Posterior vena cava (tissue), 2 donors: Measurements from ENCODE around the gene CCR5. TPM values are rescaled to one million over a fixed set of nuclear protein-coding genes. Genes with fewer than 3 reads are reported as not detected.
"Not testable (repeated sequence)": the region's sequence is repeated elsewhere in the genome, so short reads cannot be mapped to it uniquely, and the experiment has no call there.

Source experiments
- DNase-seq: peaks from one replicate; pipeline ENCODE4 v3.0.0-alpha.2; 2020; ENCODE audit warnings: low spot score
- intact Hi-C, 2 donors: fragments of 100-400 bp; cut with DNase I; formaldehyde crosslinking; loops; one replicate each; pipeline versions ENCODE4 v1.14.1 to v1.14.2; 2022 to 2023
- long read RNA-seq, 2 donors: library from polyadenylated mRNA; unstranded; transcript quantifications; one replicate each; pipeline ENCODE4 v2.0.0, GENCODE V29; 2020 to 2021
- total RNA-seq, 2 donors: library from RNA; stranded (reverse); fragmentation: NEBNext Ultra II Directional; extraction: Animal tissue kit (Norgen Biotek cat#: 25700); gene quantifications; one replicate each; pipeline ENCODE4 v1.2.1, GENCODE V29; 2021
- donor health status: DM: yes; HTN: yes; CAD: no.
- donor health status: DM: yes; HTN: yes; CAD: no.

The CCR5 gene
- total RNA-seq: 1 to 10 TPM; 1.9 to 2.1 TPM
- long read RNA-seq, donor 1: 0 reads
- long read RNA-seq, donor 2: 0 reads

- no peak for DNase-seq
- intact Hi-C loops: loop anchor here in 1 of 2 donors (5.0 kb wide), 1 partner anchor 1154 kb away; no protein-coding TSS in a partner anchor
Measured at GRCh38 chr3:46370839-46371518, at the start of gene CCR5. CCR5 (plus strand) TSS chr3:46370946; CDS start chr3:46372903, 1,957 bp downstream.

- DNase-seq: no peak
- intact Hi-C loops: no loop called here
Measured at GRCh38 chr3:46321461-46322104, 49.2 kb upstream of the CCR5 start.

GRCh38 chr3:46324036-46324435 lies 46.7 kb upstream of the CCR5 start:
- no peak for DNase-seq
- intact Hi-C loops: no loop called here

- DNase-seq: no peak
Measured at GRCh38 chr3:46325645-46326300, 45.0 kb upstream of the CCR5 start.

GRCh38 chr3:46330676-46331075 lies 40.1 kb upstream of the CCR5 start:
- DNase-seq, intact Hi-C loops: not testable (repeated sequence)

More at GRCh38 chr3:46325645-46326300, 45.0 kb upstream of the CCR5 start:
- intact Hi-C loops: no loop called here

GRCh38 chr3:46334741-46335478 lies 35.8 kb upstream of the CCR5 start:
- intact Hi-C loops: no loop called here
- DNase-seq: no peak

- DNase-seq: no peak
- intact Hi-C loops: no loop called here
Measured at GRCh38 chr3:46335541-46335940, 35.2 kb upstream of the CCR5 start.

- no peak for DNase-seq
- intact Hi-C loops: no loop called here
Measured at GRCh38 chr3:46337911-46338310, 32.8 kb upstream of the CCR5 start.

GRCh38 chr3:46338840-46339239 lies 31.9 kb upstream of the CCR5 start:
- intact Hi-C loops: no loop called here
- DNase-seq: no peak

GRCh38 chr3:46344476-46344875 lies 26.3 kb upstream of the CCR5 start:
- intact Hi-C loops: no loop called here
- no peak for DNase-seq

- no peak for DNase-seq
- intact Hi-C loops: loop anchor here in 1 of 2 donors (5.0 kb wide), 1 partner anchor 983 kb away; no protein-coding TSS in a partner anchor
Measured at GRCh38 chr3:46348823-46349482, 21.8 kb upstream of the CCR5 start.

- intact Hi-C loops: loop anchor here in 1 of 2 donors (5.0 kb wide), 1 partner anchor 983 kb away; no protein-coding TSS in a partner anchor
- DNase-seq: no peak
Measured at GRCh38 chr3:46349484-46350261, 21.1 kb upstream of the CCR5 start.

- intact Hi-C loops: no loop called here
- DNase-seq: no peak
Measured at GRCh38 chr3:46350262-46350565, 20.5 kb upstream of the CCR5 start.

GRCh38 chr3:46351646-46352045 lies 19.1 kb upstream of the CCR5 start:
- intact Hi-C loops: no loop called here
- DNase-seq: no peak

GRCh38 chr3:46353090-46353489 lies 17.7 kb upstream of the CCR5 start:
- DNase-seq: no peak
- intact Hi-C loops: no loop called here

GRCh38 chr3:46353647-46354410 lies 16.9 kb upstream of the CCR5 start, which contains the start of gene CCR2:
CCR2 (plus strand) TSS chr3:46354111; CDS start chr3:46357528, 3,417 bp downstream.
- intact Hi-C loops: no loop called here
- DNase-seq: no peak

- DNase-seq: no peak
- intact Hi-C loops: no loop called here
Measured at GRCh38 chr3:46354478-46354877, 16.3 kb upstream of the CCR5 start.

GRCh38 chr3:46354984-46355383 lies 15.8 kb upstream of the CCR5 start:
- DNase-seq: no peak
- intact Hi-C loops: no loop called here
